Keratinocyte (primary cell): ENCODE measurements around the gene SCEL. TPM values are rescaled to one million over a fixed set of nuclear protein-coding genes. Genes with fewer than 3 reads are reported as not detected.

Experiments used
- DNase-seq: peaks from one replicate; pipeline ENCODE4 v3.0.0-alpha.2; 2011; ENCODE audit warnings: low read depth, missing footprints, low spot score
- FAIRE-seq: peaks from 2 replicates; lab custom pipeline; 2011; peaks lifted over from hg19 to GRCh38; lab: Jason Lieb, UNC
- H2AFZ ChIP-seq: 2 replicates; pipeline ENCODE4 v1.6.0; 2012; ENCODE audit warnings: low read length, control low read depth, inconsistent platforms; ENCODE audit not compliant: control insufficient read depth
- H3K27ac ChIP-seq: 2 replicates; pipeline ENCODE4 v1.5.1; 2011; ENCODE audit warnings: low read length; ENCODE audit not compliant: control insufficient read depth, insufficient read depth
- H3K27me3 ChIP-seq: 3 replicates; pipeline ENCODE4 v1.6.0; 2011; ENCODE audit warnings: low read length; ENCODE audit not compliant: control insufficient read depth, insufficient read depth; ENCODE audit errors: extremely low read depth
- H3K36me3 ChIP-seq, 2 experiments: 2 replicates in 1 of 2; 3 replicates in 1 of 2; pipeline ENCODE4 v1.5.1; 2011; ENCODE audit warnings: low read length in 2 of 2, mild to moderate bottlenecking in 1 of 2; ENCODE audit not compliant: control insufficient read depth in 2 of 2, insufficient read depth in 2 of 2; ENCODE audit errors: extremely low read depth in 1 of 2
- H3K4me1 ChIP-seq: 3 replicates; pipeline ENCODE4 v1.5.1; 2011; ENCODE audit warnings: low read length; ENCODE audit not compliant: control insufficient read depth, insufficient read depth; ENCODE audit errors: extremely low read depth
- H3K4me2 ChIP-seq: 3 replicates; pipeline ENCODE4 v1.6.0; 2011; ENCODE audit warnings: low read depth, low read length; ENCODE audit not compliant: control insufficient read depth, insufficient read depth; ENCODE audit errors: extremely low read depth
- H3K4me3 ChIP-seq, 3 experiments: fragments of 200-600 bp in 1 of 3; sonication (generic) in 1 of 3; 2 replicates in 2 of 3; 3 replicates in 1 of 3; pipeline ENCODE4 v1.5.1; 2011 to 2016; ENCODE audit warnings: low read length in 3 of 3, mild to moderate bottlenecking in 3 of 3, control low read depth in 2 of 3, inconsistent platforms in 1 of 3, low read depth in 1 of 3, mixed read lengths in 1 of 3, mixed run types in 1 of 3, moderate library complexity in 1 of 3; ENCODE audit not compliant: control insufficient read depth in 2 of 3, insufficient read depth in 2 of 3; ENCODE audit errors: extremely low read depth in 1 of 3
- H3K79me2 ChIP-seq: 2 replicates; pipeline ENCODE4 v1.6.0; 2012; ENCODE audit warnings: low read length; ENCODE audit not compliant: control insufficient read depth, insufficient read depth
- H3K9ac ChIP-seq: 3 replicates; pipeline ENCODE4 v1.6.0; 2011; ENCODE audit warnings: low read length; ENCODE audit not compliant: control insufficient read depth, insufficient read depth; ENCODE audit errors: extremely low read depth
- H3K9me1 ChIP-seq: 3 replicates; pipeline ENCODE4 v1.6.0; 2011; ENCODE audit warnings: low read length; ENCODE audit not compliant: control insufficient read depth, insufficient read depth; ENCODE audit errors: extremely low read depth
- H3K9me3 ChIP-seq: 2 replicates; pipeline ENCODE4 v1.5.1; 2012; ENCODE audit warnings: low read depth, low read length; ENCODE audit not compliant: control insufficient read depth
- H4K20me1 ChIP-seq: 3 replicates; pipeline ENCODE4 v1.6.0; 2011; ENCODE audit warnings: low read length; ENCODE audit not compliant: control insufficient read depth, insufficient read depth; ENCODE audit errors: extremely low read depth
- CTCF ChIP-seq, 3 experiments: IDR thresholded peaks in 1 of 3; conservative IDR thresholded peaks in 1 of 3; optimal IDR thresholded peaks in 1 of 3; 2 replicates in 2 of 3; 3 replicates in 1 of 3; pipeline versions ENCODE3 to v1.5.1; 2011; ENCODE audit warnings: low read length in 3 of 3, mild to moderate bottlenecking in 3 of 3, moderate library complexity in 2 of 3, control low read depth in 1 of 3, inconsistent platforms in 1 of 3; ENCODE audit not compliant: insufficient read depth in 2 of 3; ENCODE audit errors: extremely low read depth in 1 of 3
- EZH2 ChIP-seq: IDR thresholded peaks from one replicate; pipeline ENCODE4 v1.6.1; 2012; ENCODE audit warnings: inconsistent platforms, mild to moderate bottlenecking, low read length, moderate library complexity
- dilution Hi-C: fragments of 300-500 bp; cut with MboI; formaldehyde crosslinking; loops from one replicate; pipeline ENCODE4 v1.7.0; 2020; ENCODE audit warnings: low sequenced_read_pairs; ENCODE audit not compliant: extremely low pct_ligation_motif_present
- polyA plus RNA-seq, 5 experiments: library from polyadenylated mRNA; depleted of rRNA in 3 of 5; stranded (reverse) in 3 of 5; stranded (forward) in 1 of 5; unstranded in 1 of 5; fragments of >200 nt; gene quantifications; 1 replicate in 1 of 5; 2 replicates in 3 of 5; 3 replicates in 1 of 5; pipeline versions ENCODE4 v1.2.1 to v1.2.3, GENCODE V29; 2011 to 2012; ENCODE audit warnings: missing spikeins in 2 of 5, low read depth in 1 of 5, low replicate concordance in 1 of 5

The SCEL gene
- polyA plus RNA-seq, 1 donor (not counting 4 experiments of a cell fraction or from before 2014, with no cell fraction given) = 30.5 TPM

GRCh38 chr13:77687799-77688198, 152.3 kb downstream of the SCEL start:
- dilution Hi-C loops = no loop called here

GRCh38 chr13:77691871-77692270, 156.4 kb downstream of the SCEL start:
- Histone ChIP-seq H2AFZ (no peak overlapping the region), H4K20me1 (peaks cover under 1% of the 10 kb centered on the region), H3K9ac (no peak overlapping the region), H3K4me3 (no peak overlapping the region), H3K4me2 (no peak overlapping the region), H3K9me1 (no peaks in the 10 kb centered on the region), H3K27ac (no peak overlapping the region), H3K36me3 (no peaks in the 10 kb centered on the region), H3K9me3 (no peaks in the 10 kb centered on the region), H3K4me1 (no peaks in the 10 kb centered on the region), H3K27me3 (peaks cover 14% of the 10 kb centered on the region), H3K79me2 (no peaks in the 10 kb centered on the region)
- dilution Hi-C loops = no loop called here
- DNase-seq = no peak
- TF ChIP-seq EZH2 = no peak
- TF ChIP-seq CTCF (optimal IDR thresholded peaks at IDR 0.05 in 1 of 3, IDR thresholded peaks at IDR 0.05 in 1 of 3, conservative IDR thresholded peaks at IDR 0.05 in 1 of 3; ENCODE audit: extremely low read depth in 1 of 3, insufficient read depth in 2 of 3, low read length in 3 of 3) = no peak
- FAIRE-seq = no peak

More at GRCh38 chr13:77687799-77688198, 152.3 kb downstream of the SCEL start:
- Histone ChIP-seq H3K9me3 (no peaks in the 10 kb centered on the region), H4K20me1 (no peaks in the 10 kb centered on the region), H3K4me3 (no peak overlapping the region), H3K9me1 (no peaks in the 10 kb centered on the region), H2AFZ (no peak overlapping the region), H3K4me1 (no peaks in the 10 kb centered on the region), H3K27ac (no peak overlapping the region), H3K4me2 (no peak overlapping the region), H3K27me3 (no peaks in the 10 kb centered on the region), H3K79me2 (no peaks in the 10 kb centered on the region), H3K36me3 (no peaks in the 10 kb centered on the region), H3K9ac (no peak overlapping the region)
- no peak for TF ChIP-seq EZH2
- no peak for TF ChIP-seq CTCF (optimal IDR thresholded peaks at IDR 0.05 in 1 of 3, IDR thresholded peaks at IDR 0.05 in 1 of 3, conservative IDR thresholded peaks at IDR 0.05 in 1 of 3; ENCODE audit: extremely low read depth in 1 of 3, insufficient read depth in 2 of 3, low read length in 3 of 3)
- FAIRE-seq (no peak), DNase-seq (no peak)
